ENCODE results near the gene NRIP2.
A peak's percentile ranks its signal among the peaks of the same experiment; 100 is the strongest.

The NRIP2 gene

GRCh38 chr12:2804393-2805142, 30.3 kb downstream of the NRIP2 start:
- DNase-seq = no peak

GRCh38 chr12:2803635-2804392, 31.0 kb downstream of the NRIP2 start:
- DNase-seq = no peak

DNA sequence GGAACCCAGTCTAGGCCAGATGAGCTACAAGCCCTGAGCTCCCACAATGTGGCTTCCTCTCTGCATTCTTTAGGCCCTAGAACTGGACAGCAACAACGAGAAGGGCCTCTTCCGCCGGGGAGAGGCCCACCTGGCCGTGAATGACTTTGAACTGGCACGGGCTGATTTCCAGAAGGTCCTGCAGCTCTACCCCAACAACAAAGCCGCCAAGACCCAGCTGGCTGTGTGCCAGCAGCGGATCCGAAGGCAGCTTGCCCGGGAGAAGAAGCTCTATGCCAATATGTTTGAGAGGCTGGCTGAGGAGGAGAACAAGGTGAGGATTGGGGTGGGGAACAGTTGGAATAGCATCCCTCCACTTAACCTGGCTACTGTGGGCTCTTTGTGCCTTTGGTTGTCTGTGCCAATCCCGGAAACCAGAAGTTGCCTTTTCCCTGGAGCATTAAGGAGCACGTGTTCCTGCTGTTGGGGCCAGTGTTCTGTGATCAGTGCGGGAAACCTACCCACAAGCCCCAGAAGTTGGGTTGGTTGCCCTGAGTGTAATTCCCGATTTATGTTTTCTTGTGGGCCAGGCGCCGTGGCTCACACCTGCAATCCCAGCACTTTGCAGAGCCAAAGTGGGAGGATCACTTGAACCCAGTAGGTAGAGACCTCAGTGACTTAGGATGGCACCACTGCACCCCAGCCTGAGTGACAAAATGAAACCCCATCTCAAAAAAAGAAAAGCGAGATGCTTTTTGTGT, 33.6 kb downstream of the NRIP2 start:
- DNase-seq = no peak

DNA sequence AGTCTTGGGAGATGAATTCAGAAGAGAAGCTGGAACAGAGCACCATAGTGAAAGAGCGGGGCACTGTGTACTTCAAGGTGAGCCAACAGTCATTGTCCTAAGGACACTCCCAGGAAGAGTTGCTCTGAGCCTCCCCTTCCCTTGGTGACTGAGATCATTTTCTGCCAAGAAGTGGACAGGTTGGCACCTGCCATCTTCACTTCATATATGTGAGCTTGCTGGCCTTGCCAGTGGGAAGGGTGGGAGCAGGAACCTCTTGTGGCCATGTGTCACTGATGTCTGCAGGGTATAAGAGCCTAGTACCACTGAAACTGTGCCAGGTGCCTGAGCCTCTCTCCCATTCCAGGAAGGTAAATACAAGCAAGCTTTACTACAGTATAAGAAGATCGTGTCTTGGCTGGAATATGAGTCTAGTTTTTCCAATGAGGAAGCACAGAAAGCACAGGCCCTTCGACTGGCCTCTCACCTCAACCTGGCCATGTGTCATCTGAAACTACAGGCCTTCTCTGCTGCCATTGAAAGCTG, 34.7 kb downstream of the NRIP2 start:
- no peak for DNase-seq

- DNase-seq = no peak
Observed at GRCh38 chr12:2797721-2798418, 37.0 kb downstream of the NRIP2 start.

- no peak for DNase-seq
Observed at GRCh38 chr12:2796187-2796666, 38.6 kb downstream of the NRIP2 start.

DNA sequence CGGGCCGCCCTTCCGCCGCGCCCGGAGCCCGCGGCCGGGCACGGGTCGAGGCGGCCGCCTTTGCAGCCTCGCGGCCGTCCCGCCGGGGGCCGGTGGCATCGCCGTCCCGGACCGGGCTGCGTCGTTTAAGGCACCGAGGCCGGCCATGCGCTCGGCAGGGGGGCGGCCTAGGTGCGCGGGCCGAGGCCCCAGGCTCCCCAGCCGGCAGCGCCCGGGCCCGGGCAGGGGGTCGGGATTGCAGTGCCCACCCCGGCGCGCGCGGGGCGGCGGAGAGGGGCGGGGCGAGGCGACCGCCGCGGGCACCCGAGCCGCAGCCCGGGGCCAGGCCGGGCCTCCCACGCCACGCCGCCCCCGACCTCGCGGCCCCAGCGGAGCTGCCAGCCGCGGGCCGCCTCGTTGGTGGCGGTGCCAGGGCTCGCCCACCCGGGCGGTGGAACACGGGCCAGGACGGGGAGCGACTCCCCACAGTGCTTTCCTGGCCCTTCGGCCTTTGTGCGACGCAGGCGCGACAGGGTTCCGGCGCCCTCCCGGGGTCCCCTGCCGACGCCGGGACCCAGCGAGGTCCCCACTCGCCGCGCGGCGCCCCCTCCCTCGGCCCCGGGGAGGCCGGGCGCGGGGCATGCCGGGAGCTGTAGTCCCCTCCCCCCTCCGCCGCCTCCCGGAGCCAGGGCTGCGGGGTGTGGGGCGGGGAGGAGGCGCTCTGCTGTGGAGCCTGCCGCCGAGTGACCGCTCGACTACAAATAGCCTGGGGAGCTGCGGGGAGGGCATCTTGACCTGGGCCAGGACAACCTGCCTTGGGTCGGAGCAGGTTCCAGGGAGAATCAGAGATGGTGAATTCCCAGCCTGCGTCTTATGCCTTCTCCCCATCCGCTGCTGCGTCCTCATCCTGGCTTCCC, 39.3 kb downstream of the NRIP2 start:
- DNase-seq = peak; percentile 64

DNA sequence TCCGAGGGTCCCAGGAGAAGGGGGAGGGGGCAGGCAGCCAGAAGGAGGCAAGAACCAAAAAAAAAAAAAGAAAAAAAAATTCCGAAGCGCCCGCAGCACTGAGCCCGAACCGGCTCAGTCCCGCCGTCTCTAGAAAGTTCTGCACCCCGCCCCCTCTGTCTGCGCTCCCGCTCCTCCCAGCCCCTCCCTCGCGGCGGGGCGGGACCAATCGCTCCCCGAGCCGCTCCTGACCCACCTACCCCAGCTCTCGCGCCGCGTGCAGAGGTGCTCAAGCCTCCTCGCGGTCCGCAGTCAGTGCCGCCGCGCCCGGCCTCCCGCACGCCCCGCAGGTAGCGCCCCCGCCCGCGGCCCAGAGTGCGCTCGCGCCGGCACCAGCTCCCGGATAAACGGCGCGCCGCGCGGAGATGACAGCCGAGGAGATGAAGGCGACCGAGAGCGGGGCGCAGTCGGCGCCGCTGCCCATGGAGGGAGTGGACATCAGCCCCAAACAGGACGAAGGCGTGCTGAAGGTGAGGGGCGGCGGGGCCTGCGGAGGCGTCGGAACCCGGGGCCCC, 40.0 kb downstream of the NRIP2 start, which contains the start of gene FKBP4:
TSS of gene FKBP4 (plus strand) at position 235 of the 554 bp plus-strand sequence. CDS start at position 405, 170 bp downstream.
- peak; percentile 93 for DNase-seq

GRCh38 chr12:2794191-2794735, 40.6 kb downstream of the NRIP2 start:
- no peak for DNase-seq

- DNase-seq = no peak
Observed at GRCh38 chr12:2793561-2793960, 41.3 kb downstream of the NRIP2 start.

GRCh38 chr12:2792671-2793500, 41.9 kb downstream of the NRIP2 start:
- no peak for DNase-seq

- DNase-seq = no peak
Observed at GRCh38 chr12:2791089-2791488, 43.7 kb downstream of the NRIP2 start.

GRCh38 chr12:2785017-2785416, 49.8 kb downstream of the NRIP2 start:
- DNase-seq = no peak

DNA sequence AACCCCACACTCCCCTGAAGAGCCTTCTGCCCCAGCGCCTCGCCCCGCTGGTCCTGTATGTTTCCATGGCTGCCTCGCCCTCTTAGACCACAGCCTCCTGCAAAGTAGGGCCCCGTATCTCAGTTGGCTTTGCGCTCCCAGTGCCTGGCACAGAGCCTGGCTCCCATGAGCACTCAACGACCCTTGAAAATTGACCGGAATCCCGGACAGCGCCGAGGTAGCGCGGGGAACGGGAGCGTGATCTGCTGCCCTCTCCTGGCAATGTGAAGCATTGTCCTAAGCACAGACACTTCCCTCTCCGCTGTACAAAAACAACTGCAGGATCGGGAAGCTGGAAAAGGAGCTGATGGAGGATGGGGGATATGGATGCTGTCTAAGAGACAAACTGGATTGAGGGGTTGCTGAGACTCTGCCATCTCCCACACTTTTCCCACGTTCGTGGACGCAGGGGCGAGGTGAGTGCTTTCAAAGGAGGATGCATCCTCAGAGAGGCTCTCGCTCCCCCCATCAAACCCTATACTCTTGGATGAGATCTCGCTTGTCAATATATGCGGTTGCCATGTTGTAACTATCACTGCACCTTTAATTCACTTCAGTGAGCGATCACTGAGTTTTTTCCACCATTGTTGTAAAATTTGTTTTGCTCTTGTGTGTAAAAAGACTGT, 50.8 kb downstream of the NRIP2 start:
- DNase-seq = no peak

GRCh38 chr12:2779281-2779680, 55.6 kb downstream of the NRIP2 start:
- DNase-seq = no peak

DNA sequence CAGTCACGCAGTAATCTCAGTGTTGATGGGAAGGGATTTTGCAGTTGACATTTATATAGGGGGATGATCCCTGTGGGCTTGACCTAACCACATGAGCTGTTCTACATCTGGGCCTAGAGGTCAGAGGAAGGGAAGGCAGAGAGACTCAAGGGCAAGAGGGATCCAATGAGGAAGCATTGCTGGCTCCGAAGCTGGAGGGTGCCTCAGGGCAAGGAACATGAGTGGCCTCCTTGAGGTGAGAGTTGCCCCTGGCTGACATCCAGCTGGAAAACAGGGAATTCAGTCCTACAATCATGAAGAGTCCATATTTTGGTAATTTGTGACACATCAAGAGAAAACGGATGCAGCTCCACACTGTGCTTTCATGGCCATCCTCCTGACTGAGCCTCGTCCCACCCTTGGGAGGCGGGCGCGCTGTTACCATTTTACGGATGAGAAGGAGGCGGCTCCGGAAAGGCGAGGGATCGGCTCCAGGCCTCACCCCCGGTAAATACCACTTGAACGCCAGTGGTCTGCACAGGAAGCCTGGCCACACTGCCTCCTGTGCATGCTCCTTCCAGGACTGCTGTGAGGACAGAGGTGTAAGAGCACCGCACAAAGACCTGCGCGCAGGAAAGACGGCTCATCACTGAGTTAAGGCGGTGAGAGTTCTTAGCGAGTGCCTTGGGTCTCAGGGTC, 58.6 kb downstream of the NRIP2 start:
- DNase-seq = no peak

- no peak for DNase-seq
Observed at GRCh38 chr12:2775431-2775830, 59.4 kb downstream of the NRIP2 start.

Data from CD4-positive, alpha-beta T cell treated with Interleukin-15 for 1 hour (primary cell).